T-helper 1 cell treated with Interleukin-12 subunit alpha and Interleukin-12 subunit beta and Interleukin-4 antibody, amounts not matched to agents 30 ng/mL and 1 ng/mL, for 36 hours (primary cell): ENCODE results near the gene CEACAM3. TPM values are rescaled to one million over a fixed set of nuclear protein-coding genes. Genes with fewer than 3 reads are reported as not detected.

Source experiments
- intact Hi-C: fragments of 100-400 bp; cut with micrococcal nuclease; formaldehyde crosslinking; loops from one replicate; pipeline ENCODE4 v1.15.1; 2024
- total RNA-seq: library from RNA; stranded (reverse); gene quantifications from 2 replicates; pipeline ENCODE4 v1.2.3, GENCODE V29; 2022

The CEACAM3 gene
- total RNA-seq, 1 donor from 2014 or later, result not detected

DNA sequence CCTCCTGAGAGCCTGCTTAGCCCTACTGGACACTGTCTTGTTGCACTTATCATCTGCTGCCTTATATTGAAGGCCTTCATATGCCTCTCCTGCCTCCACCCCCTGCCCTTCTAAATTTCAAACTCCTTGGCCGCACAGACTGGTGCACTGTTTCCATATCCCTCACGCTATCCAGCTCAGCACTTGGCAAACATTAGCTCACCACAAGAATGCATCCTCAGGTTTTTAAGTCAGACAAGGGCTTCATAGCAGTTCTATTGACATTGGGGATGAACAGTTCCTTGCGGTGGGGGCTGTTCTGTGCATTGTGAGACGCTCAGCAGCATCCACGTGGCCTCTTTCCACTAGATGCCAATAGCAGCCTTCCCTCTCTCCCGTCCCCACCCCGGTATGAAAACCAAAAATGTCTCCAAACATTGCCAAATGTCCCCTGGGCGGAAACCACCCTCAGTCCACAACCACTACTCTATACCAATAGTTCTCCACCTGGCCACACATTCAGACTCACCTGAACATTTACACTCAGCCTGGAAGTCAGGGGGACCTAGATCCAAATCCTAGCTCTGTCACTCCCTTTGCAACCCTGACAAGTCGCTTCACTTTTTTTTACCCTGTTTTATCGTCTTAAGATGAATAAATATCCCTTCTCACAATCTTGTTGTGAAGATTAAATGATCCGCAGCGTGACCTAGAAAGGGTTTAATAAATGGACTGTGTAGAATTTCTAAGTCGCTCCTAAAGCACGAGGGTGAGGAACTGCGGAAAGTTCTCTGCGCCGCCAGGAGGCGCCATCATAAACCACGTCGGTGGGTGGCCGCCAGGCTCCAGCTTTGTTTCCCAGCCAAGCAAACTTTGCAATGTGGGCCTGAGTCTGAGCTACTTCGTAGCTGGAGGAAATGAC, 3.6 kb upstream of the CEACAM3 start:
- intact Hi-C loops, result loop anchor here (1.0 to 5.0 kb wide), 2 partner anchors 29 to 165 kb away; partner anchors contain the start of gene RABAC1

DNA sequence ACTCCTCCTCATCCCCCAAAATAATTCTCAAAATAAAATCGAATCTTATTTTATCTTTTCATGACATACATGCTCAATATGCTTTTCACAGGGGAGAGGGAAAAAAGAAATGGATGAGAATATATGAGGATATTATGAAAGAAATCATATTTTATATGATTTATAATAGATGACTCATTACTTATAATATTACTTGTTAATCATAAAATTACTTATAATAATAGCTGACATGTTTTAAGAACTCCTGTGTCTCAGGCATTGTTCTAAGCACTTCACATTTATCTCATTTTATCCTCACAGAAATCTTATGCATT, 3.0 kb upstream of the CEACAM3 start:
- intact Hi-C loops, result loop anchor here (1.0 to 5.0 kb wide), 2 partner anchors 28 to 164 kb away; partner anchors contain the start of gene RABAC1

DNA sequence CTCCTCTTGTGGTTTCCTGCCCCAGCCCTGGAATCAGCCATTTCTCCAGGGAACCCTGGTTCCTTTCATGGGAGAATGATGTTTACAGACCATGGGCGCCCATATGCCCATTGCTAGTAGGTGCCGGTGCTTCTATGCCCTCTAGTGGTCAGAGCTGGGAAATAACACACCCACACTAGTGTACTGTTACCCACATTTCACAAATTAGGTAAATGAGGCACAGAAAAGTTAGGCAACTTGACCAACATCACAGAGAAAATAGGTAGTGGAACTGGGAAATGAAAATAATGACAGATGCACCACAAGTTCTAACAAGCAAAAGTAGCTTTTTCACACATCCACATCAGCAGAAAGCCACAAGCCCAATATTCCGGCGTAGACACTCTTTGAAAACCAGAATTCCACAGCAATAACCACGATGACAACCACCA, 1.3 kb upstream of the CEACAM3 start:
- intact Hi-C loops, result loop anchor here (1.0 kb wide), 1 partner anchor 10 kb away; no protein-coding TSS in a partner anchor

DNA sequence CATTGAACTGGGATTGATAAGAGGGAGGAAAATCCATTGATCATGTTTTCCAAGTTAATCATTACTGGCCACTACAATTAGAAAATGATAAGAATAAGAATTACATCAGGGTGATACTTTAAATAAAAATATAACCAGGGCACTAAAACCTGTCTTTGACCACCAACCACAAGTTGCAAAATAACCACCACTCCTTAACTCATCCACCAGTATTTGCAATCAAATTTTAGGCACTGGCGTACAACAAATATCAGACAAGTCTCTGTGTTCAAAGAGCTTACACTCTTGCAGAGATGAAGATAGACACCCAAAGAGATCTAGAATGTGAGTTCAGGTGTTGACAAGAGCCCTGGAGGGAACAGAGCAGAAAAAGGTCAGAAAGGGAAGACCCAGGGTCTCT, 514 bp downstream of the CEACAM3 start:
- intact Hi-C loops, result no loop called here

DNA sequence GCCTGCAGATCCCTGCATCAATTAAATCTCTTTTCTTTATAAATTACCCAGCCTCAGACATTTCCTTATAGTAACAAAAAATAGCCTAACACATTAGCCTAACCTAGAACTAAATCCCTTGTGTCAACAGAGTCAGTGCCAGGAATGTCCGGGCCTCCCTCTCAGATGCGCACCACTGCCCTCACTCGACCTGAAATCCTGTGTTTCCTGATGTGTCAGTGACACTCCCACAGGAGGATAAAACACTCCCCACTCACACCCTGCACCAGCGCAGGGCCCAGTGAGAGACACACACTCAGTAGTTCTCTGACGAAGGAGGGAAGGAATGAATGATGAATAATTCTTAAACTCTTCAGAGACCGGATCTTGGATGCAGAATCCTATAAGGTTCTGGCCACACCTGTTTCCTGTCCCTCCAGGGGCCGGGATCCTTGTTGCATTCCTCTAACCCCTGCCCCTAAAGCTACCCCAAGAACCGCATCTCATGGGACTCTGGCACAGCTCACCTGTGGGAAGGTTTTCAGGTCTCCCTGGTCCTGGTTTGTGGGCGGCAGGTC, 3.1 kb downstream of the CEACAM3 start:
- intact Hi-C loops, result no loop called here

DNA sequence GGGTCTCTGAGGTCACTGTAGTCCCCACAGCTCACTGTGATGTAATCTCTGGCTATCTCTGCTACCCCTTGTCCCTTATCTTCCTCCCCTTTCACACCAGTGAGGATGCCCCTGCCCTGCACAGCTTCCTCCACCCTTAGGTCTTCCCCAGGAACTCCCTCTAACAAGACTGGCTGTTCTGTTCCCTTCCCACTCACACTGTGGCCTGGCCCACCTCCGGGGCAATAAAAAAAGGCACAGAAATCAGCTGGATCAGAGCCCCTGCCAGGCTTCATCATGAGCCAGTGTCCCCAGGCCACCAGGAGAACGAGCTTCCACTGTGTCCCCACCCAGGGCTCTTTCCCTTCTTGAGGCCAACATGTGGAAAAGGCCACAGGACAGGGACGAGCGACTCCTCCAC, 4.6 kb downstream of the CEACAM3 start:
- intact Hi-C loops, result no loop called here

DNA sequence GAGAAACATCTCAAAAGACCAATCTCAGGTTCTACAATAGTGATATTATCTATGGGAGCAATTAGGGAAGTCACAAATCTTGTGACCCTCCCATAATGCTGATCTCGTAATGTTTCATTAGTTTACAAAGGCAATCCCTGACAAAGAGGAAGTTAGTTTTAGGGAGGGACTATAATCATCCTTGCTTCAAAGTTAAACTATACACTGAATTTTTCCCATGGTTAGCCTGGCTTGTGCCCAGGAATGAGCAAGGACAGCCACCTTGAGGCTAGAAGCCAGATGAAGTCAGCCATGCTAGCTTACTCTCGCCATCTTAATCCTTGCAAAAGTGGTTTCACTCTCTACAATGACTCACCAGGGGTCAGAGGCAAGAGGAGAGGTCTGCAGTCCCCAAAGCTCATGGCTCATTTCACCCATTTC, 5.4 kb downstream of the CEACAM3 start:
- intact Hi-C loops, result no loop called here

DNA sequence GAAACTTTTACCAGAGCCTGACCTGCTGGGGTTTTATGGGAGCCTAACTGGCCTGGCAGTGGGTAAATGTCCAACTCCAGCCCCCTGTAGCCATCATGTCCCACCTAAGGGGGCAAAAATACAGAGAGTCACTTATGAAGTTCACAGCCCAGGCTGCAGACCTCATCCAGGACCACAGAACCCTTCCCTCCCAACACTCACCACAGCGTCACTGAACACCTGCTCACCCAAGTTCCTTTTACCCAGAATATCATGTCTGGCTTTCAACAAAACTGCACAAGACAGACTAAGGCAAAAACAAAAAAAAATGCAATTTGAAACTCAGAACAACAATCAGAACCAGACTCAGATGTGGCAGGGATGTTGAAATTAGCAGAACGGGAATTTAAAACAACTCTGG, 6.4 kb downstream of the CEACAM3 start:
- intact Hi-C loops, result no loop called here

DNA sequence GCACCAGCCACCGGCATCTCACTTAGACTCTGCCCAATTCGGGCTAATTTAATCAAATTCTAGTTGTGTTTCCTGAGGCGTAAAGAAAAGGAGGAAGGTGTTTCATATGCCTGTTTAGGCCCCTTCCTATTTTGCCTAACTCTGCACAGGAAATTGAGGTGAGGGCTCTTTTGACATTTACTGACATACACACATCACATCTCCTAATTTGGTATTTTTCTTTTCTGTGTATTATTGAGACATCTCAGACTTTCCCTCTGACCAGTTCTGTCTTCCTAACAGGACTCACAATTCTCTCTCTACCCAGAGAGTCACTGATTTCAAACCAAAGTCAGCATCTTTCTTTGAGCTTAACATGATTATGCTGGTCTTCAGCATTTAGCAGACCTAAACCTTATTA, 7.9 kb downstream of the CEACAM3 start:
- intact Hi-C loops, result no loop called here

DNA sequence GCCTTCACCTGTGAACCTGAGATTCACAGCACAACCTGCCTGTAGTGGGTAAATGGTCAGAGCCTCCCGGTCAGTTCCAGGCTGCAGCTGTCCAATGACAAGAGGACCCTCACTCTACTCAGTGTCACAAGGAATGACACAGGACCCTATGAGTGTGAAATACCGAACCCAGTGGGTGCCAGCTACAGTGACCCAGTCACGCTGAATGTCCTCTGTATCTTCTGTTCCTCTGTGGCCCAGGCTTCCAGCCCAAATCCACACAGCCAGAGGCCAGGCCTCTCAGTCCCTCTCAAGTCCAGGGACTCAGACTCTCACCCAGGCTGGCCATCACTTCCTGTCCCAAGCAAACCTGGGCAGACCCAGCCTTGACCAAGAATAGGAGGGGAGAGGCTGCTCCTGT, 10.8 kb downstream of the CEACAM3 start:
- intact Hi-C loops, result no loop called here

DNA sequence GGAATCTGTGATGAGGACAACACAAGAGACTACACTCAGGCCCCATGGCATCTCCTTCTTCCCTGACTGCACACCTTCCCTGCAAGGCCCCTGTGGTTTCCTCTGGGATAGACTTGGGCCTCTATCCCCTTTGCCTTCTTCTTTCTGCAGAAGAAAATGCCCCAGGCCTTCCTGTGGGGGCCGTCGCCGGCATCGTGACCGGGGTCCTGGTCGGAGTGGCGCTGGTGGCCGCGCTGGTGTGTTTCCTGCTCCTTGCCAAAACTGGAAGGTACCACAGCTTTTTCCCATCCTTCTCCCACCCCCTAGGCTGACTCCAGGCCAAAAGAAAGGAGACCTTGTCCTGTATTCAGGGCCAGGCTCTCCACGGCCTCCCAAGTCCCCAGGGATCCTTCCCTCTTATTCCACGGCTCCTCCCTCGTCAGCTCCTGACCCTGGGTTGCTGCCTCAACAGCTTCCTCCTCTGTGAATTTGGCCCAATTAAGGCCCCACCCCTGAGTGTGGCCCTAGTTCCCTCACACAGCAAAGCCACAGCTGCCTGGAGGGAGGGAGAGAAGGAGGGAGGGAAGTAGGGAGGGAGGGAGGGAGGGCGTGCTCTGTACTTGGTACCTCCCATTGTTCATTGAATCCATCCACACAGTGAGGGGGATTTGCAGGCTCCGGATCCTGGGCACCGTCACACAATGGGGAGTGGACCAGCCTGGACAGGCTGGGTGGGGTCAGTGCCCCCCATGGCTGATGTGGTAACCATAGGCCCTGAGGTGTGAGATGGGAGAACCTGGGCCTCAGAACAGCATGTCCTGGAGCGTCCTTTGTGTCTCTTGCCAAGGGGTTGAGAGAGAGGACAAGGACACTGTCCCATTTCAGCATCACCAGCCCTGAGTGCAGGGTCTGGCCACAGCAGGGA, 12.5 kb downstream of the CEACAM3 start:
- intact Hi-C loops, result no loop called here

DNA sequence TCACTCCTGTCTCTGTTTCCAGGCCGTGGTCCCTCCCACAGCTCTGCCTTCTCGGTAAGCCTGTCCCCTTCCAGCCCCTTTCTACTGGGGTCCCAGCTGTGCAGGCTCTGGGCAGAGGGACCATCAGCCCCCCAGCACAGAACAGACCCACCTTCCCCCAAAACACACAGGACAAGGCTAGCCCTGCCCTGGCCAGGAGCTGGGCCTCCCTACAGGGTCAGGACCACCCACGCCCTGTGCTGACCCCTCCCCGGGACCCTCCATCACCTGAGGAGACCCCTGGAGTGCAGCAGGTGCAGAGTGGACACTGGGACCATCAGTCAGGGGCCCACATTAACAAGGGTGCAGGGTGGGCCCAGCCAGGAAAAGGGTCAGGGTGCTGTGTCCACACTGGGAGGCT, 13.9 kb downstream of the CEACAM3 start:
- intact Hi-C loops, result no loop called here

DNA sequence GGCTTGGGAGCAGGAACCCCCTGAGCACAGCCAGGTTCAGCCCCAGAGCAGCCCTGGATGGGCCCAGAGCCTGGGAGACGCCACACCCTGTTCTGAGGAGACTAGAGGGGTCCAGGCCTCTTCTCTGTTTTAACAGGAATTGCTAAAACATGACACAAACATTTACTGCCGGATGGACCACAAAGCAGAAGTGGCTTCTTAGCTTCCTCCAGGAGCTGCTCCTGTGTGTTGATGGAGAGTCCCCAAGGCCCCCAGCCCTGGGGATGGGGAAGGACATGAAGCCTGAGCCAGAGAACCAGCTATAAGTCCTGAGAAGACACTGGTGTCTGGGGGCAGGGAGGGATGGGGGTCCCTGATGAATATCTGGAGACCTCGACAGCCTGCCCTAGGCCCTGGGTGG, 14.6 kb downstream of the CEACAM3 start:
- intact Hi-C loops, result no loop called here

DNA sequence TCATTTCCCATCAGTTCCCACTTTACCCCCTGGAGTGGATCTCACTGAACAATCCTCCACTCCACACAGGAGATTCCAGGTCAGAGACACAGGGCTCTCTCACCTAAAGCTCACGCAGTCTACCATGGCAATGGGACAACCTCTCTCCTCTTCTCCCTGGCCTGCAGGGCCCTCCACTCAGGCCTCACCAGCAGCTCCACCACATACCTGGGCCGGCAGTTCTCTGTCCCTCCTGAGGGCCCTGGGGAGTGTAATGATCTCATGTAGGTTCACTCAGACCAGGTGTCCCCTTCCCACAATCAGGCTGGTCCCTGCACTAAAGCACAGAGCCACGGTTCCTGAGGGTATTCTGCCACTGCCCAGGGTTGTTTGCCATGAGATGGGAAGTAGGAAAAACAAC, 15.6 kb downstream of the CEACAM3 start:
- intact Hi-C loops, result no loop called here

DNA sequence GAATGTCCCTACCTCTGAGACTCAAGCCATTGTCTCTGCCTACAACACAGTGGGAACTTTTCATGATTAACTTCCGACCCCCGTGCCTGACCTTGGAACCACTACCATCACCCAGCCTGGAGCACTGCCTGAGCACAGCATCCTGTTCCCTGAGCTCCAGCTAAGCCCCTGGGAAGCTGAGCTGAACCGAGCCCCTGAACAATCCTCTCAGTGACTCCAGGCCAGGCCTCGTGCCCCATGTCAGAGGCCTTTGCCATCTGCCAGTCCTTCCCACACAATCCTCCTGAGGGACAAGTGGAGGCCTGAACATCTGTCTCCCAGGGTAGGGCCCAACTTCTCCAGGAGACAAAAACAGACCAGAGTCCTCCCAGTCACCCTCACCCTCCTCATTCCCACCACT, 17.5 kb downstream of the CEACAM3 start:
- intact Hi-C loops, result no loop called here

DNA sequence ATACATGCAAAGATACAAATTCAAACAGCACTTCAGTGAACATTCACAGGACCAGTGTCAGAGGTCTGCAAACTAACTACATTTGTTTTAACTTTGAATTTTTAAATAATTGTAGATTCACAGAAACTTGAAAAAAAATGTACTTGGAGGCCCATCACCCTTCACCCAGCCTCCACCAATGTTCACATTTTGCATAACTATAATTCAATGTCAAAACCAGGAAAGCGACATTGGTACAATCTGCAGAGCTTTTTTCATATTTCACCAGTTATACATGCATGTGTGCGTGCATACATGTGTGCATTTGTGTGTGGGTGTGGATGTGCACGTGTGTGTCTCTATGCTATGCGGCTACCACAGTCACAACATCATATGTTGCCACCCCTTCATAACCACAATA, 18.9 kb downstream of the CEACAM3 start:
- intact Hi-C loops, result no loop called here

DNA sequence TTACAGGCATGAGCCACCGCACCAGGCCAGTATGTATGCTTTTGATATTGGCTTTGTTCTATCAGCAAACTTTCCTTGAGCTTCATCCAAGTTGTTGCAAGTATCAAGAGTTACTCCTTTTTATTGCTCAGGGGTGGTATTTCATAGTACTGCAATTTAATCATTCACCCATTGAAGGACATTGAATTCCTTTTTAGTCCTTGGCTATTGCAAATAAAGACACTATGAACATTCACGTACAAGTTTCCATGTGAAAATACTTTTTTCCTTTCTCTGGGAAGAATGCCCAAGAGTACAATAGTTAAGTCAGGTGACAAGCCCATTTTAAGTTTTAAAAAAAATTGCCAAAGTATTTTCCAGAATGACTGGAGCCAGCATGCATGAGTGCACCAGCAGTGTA, 20.4 kb downstream of the CEACAM3 start:
- intact Hi-C loops, result no loop called here

DNA sequence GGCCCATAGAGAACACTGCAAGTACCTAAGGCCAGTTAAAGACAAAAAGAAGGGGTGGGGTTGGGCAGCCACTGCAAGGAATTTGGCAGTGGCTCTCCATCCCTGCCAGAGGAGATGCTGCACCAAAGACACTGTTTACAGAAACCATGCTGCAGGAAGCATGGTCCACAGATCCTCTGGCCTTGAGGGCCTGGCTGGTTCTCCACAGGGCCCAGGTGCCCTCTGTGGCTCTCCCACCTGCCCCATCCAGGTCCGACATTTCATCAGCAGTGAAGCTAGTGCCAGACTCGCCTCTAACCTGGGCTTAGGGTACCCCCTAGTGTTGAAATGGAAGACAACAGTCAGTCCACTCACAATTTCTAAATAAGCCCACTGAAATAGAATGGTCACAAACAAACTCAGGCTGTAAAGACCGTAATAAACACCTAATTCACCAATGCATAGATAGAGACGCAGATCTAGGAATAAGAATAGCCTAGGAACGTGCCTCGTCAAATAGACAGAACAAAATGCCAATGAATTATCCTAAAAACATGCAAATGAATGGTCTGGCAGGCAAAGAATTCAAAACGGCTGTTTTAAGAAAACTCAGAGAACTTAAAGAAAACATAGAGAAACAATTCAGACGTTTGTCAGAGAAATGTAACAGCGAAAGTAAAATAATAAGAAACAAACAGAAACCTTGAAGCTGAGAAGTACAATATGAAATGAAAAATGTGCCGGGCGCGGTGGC, 24.8 kb downstream of the CEACAM3 start:
- intact Hi-C loops, result loop anchor here (1.0 kb wide), 2 partner anchors 28 to 68 kb away; no protein-coding TSS in a partner anchor

DNA sequence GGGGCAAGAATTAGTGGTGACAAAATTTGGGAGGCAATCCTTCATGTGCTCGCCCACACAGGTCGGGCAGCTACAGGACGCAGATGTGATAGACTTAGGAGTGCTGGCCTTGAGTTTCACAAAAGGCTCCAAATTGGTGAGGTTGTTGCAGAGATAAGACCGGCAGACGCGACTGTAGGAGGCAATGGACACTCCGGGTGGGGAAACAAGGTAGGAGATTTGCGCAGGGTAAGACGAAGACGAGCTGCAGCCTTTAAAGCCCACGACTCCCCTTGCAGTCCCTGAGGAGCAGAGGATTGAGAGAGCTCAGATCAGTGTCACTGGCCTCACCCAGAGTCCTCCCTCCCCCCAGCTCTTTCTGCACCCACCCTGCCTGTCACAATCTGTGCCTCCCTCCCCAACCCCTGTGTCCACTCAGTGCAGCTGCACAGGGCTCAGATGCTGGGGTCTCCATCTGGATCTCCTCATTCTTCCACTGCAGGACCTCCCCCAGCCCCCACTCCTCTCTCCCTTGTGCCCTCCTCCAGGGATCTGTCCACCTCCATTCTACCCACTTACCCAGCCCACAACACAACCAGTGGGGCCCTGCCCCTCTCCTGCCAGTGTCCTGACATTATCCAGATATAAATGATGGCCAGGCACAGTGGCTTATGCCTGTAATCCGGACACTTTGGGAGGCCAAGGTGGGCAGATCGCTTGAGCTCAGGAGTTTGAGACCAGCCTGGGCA, 41.8 kb downstream of the CEACAM3 start:
- intact Hi-C loops, result no loop called here

DNA sequence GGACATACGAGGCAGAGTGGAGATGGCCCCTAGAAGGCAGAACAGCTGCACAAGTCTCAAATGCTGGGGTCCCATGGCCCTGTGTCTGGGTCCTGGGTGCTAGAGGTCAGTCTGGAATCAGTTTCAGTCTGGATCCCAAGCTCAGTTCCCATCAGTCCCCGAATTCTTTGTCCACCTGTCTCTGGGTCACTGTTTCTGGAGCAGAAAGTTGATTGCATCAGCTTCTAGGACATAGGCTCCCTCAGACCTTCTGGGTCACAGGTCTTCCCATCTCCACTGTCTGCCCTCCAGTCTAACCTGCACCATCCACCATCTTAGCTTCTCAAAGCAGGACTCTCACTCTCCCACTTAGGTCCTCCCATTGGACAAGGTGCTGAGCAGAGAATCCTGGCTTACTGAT, 42.8 kb downstream of the CEACAM3 start:
- intact Hi-C loops, result no loop called here
